Endothelial cell of umbilical vein (primary cell): ENCODE measurements around the gene L3MBTL2. TPM values are rescaled to one million over a fixed set of nuclear protein-coding genes. Genes with fewer than 3 reads are reported as not detected.

Experiments
- BruUV-seq: library from RNA; stranded (reverse); fragments of 400-500 nt; replicated peaks from 2 replicates; lab custom pipeline; 2021; lab: Mats Ljungman, UMichigan
- CTCF ChIA-PET: fragments of 300-600, 350-600 bp; sonication (Branson Sonifier 250); formaldehyde crosslinking; loops from one replicate; lab custom pipeline; 2021; ENCODE audit warnings: antibody characterized with exemption, inconsistent platforms; lab: Charles Lee
- POLR2A ChIA-PET: fragments of 300-600, 350-600 bp; sonication (Branson Sonifier 250); formaldehyde crosslinking; loops from one replicate; lab custom pipeline; 2021; ENCODE audit warnings: antibody characterized with exemption, inconsistent platforms; lab: Charles Lee
- DNase-seq: peaks from one replicate; pipeline ENCODE4 v3.0.0-alpha.2; 2011; ENCODE audit warnings: low read depth, low spot score
- FAIRE-seq: peaks from 2 replicates; lab custom pipeline; 2011; peaks lifted over from hg19 to GRCh38; lab: Jason Lieb, UNC
- H2AFZ ChIP-seq: 2 replicates; pipeline ENCODE4 v1.6.0; 2012; ENCODE audit warnings: low read depth, low read length, control low read depth, inconsistent platforms
- H3K27ac ChIP-seq: 2 replicates; pipeline ENCODE4 v1.5.1; 2011; ENCODE audit warnings: low read depth, mild to moderate bottlenecking, control low read depth, low read length, moderate library complexity; ENCODE audit not compliant: insufficient read depth
- H3K27me3 ChIP-seq, 2 experiments: 2 replicates each; pipeline versions ENCODE4 v1.6.0 to v1.6.1; 2011; ENCODE audit warnings: low read length in 2 of 2, mixed read lengths in 1 of 2; ENCODE audit not compliant: control insufficient read depth in 2 of 2, insufficient read depth in 2 of 2
- H3K36me3 ChIP-seq, 2 experiments: 2 replicates in 1 of 2; 3 replicates in 1 of 2; pipeline ENCODE4 v1.5.1; 2011; ENCODE audit warnings: low read length in 2 of 2, mild to moderate bottlenecking in 1 of 2, moderate library complexity in 1 of 2; ENCODE audit not compliant: control insufficient read depth in 2 of 2, insufficient read depth in 2 of 2; ENCODE audit errors: extremely low read depth in 1 of 2
- H3K4me1 ChIP-seq: 3 replicates; pipeline ENCODE4 v1.5.1; 2011; ENCODE audit warnings: mild to moderate bottlenecking, low read length; ENCODE audit not compliant: control insufficient read depth, insufficient read depth; ENCODE audit errors: extremely low read depth
- H3K4me2 ChIP-seq: 2 replicates; pipeline ENCODE4 v1.6.1; 2011; ENCODE audit warnings: low read length, control low read depth, mixed read lengths; ENCODE audit not compliant: insufficient read depth
- H3K4me3 ChIP-seq, 3 experiments: fragments of 200-600 bp in 1 of 3; sonication (generic), shearing (Covaris generic) in 1 of 3; replicated peaks in 1 of 3; 2 replicates each; pipeline ENCODE4 v1.5.1; 2011 to 2016; ENCODE audit warnings: control low read depth in 3 of 3, low read length in 3 of 3, mild to moderate bottlenecking in 2 of 3, inconsistent platforms in 1 of 3, low read depth in 1 of 3, moderate library complexity in 1 of 3; ENCODE audit not compliant: insufficient read depth in 1 of 3
- H3K79me2 ChIP-seq: 2 replicates; pipeline ENCODE4 v1.6.0; 2012; ENCODE audit warnings: low read length, inconsistent platforms; ENCODE audit not compliant: control insufficient read depth, insufficient read depth
- H3K9ac ChIP-seq: replicated peaks from 2 replicates; pipeline ENCODE3; 2011; ENCODE audit warnings: low read length, control low read depth; ENCODE audit not compliant: insufficient read depth; ENCODE audit errors: extremely low read depth
- H3K9me1 ChIP-seq: replicated peaks from 3 replicates; pipeline ENCODE4 v1.6.0; 2011; ENCODE audit warnings: mild to moderate bottlenecking, low read length; ENCODE audit not compliant: control insufficient read depth, insufficient read depth; ENCODE audit errors: extremely low read depth
- H3K9me3 ChIP-seq: replicated peaks from 2 replicates; pipeline ENCODE4 v1.5.1; 2012; ENCODE audit warnings: low read length, inconsistent platforms; ENCODE audit not compliant: control insufficient read depth, insufficient read depth
- H4K20me1 ChIP-seq: replicated peaks from 2 replicates; pipeline ENCODE3; 2011; ENCODE audit warnings: mild to moderate bottlenecking, low read length; ENCODE audit not compliant: control insufficient read depth, insufficient read depth; ENCODE audit errors: extremely low read depth
- EZH2 ChIP-seq: IDR thresholded peaks from 2 replicates; pipeline ENCODE4 v1.6.1; 2012; ENCODE audit warnings: borderline replicate concordance, low read depth, mild to moderate bottlenecking, moderate library complexity, low read length, inconsistent platforms; ENCODE audit not compliant: severe bottlenecking
- FOS ChIP-seq: IDR thresholded peaks from 2 replicates; pipeline ENCODE4 v1.6.1; 2011; ENCODE audit warnings: mild to moderate bottlenecking, low read length, moderate library complexity, borderline replicate concordance; ENCODE audit not compliant: insufficient read depth
- GATA2 ChIP-seq: IDR thresholded peaks from 2 replicates; pipeline ENCODE4 v1.7.0; 2011; ENCODE audit warnings: low read depth, mild to moderate bottlenecking, moderate library complexity, mixed read lengths, low read length; ENCODE audit not compliant: insufficient read length, insufficient read depth
- JUN ChIP-seq: IDR thresholded peaks from 2 replicates; pipeline ENCODE4 v1.6.1; 2011; ENCODE audit warnings: borderline replicate concordance, low read depth; ENCODE audit not compliant: insufficient read length, insufficient read depth
- MYC ChIP-seq: IDR thresholded peaks from one replicate; pipeline ENCODE4 v1.6.1; 2011; ENCODE audit warnings: mild to moderate bottlenecking, low read depth, low read length
- POLR2A ChIP-seq: IDR thresholded peaks from 2 replicates; pipeline ENCODE4 v1.6.1; 2012; ENCODE audit warnings: low read depth, mild to moderate bottlenecking, control low read depth, low read length
- POLR2AphosphoS5 ChIP-seq: IDR thresholded peaks from 2 replicates; pipeline ENCODE4 v1.6.1; 2012; ENCODE audit warnings: low read depth, mild to moderate bottlenecking, control low read depth, low read length, moderate library complexity; ENCODE audit not compliant: insufficient read depth
- dilution Hi-C: fragments of 300-500 bp; cut with MboI; formaldehyde crosslinking; loops from one replicate; pipeline ENCODE4 v1.15.0; 2019; ENCODE audit warnings: low sequenced_read_pairs; ENCODE audit not compliant: extremely low pct_ligation_motif_present
- intact Hi-C: fragments of 100-400 bp; cut with micrococcal nuclease; formaldehyde crosslinking; loops from one replicate; pipeline ENCODE4 v1.10.0; 2022
- polyA plus RNA-seq, 4 experiments: library from polyadenylated mRNA; depleted of rRNA in 3 of 4; stranded (reverse) in 3 of 4; unstranded in 1 of 4; fragments of >200 nt; gene quantifications; 2 replicates each; pipeline versions ENCODE4 v1.2.1 to v1.2.3, GENCODE V29; 2011 to 2012; ENCODE audit warnings: missing spikeins in 1 of 4
- total RNA-seq: library from RNA; stranded (reverse); gene quantifications from 2 replicates; pipeline ENCODE4 v1.2.3, GENCODE V29; 2021
- TF ChIP-seq, protein P1 (sequence below): IDR thresholded peaks from 2 replicates; pipeline ENCODE4 v1.6.1; 2011; ENCODE audit not compliant: insufficient read depth, insufficient read length
- TF ChIP-seq, protein P2 (sequence below), 2 donors: IDR thresholded peaks; 1 replicate in 1 of 2; 2 replicates in 1 of 2; pipeline ENCODE4 v1.5.1; 2011; ENCODE audit warnings: low read length in 2 of 2, mild to moderate bottlenecking in 2 of 2, moderate library complexity in 2 of 2, control low read depth in 1 of 2, inconsistent platforms in 1 of 2, low read depth in 1 of 2; ENCODE audit not compliant: insufficient read depth in 1 of 2; ENCODE audit errors: extremely low read depth in 1 of 2

Gene L3MBTL2
- total and polyA plus RNA-seq, 2 donors (not counting 3 experiments of a cell fraction or from before 2014, with no cell fraction given): 28.2 to 34.9 TPM

DNA sequence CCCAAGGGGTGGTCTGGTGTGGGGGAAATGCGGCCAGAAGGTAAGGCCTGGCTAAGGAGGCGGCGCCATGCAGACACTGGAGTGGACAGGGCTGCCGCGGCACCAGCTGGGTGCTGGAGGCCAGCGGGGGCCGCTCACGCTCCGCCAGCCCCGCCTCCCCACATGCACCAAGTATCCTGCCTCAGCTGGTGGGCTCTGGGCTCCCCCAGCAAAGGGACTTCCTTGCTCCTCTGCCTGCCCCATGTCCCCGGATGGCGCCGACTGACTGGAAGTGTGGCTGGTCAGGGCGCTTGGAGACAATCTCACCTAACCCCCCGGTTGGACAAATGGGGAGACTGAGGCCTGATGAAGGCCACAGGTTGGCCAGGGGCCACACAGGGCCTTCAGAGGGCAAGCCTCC lies 43.2 kb downstream of the L3MBTL2 start:
- intact Hi-C loops (no loop called here), dilution Hi-C loops (no loop called here)
- Histone ChIP-seq H3K27me3 (no peaks in the 10 kb centered on the region), H3K79me2 (no peaks in the 10 kb centered on the region), H3K4me1 (no peaks in the 10 kb centered on the region), H2AFZ (no peak overlapping the region), H3K27ac (no peak overlapping the region), H3K4me3 (no peak overlapping the region), H4K20me1 (no peaks in the 10 kb centered on the region), H3K9me3 (no peaks in the 10 kb centered on the region), H3K4me2 (no peak overlapping the region), H3K36me3 (peaks cover 26 to 72% of the 10 kb centered on the region in 2 experiments), H3K9ac (no peak overlapping the region), H3K9me1 (no peaks in the 10 kb centered on the region)
- POLR2A ChIA-PET: no interaction called here
- TF ChIP-seq, protein P1, sequence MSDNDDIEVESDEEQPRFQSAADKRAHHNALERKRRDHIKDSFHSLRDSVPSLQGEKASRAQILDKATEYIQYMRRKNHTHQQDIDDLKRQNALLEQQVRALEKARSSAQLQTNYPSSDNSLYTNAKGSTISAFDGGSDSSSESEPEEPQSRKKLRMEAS: no peak
- TF ChIP-seq EZH2 (no peak), JUN (no peak), FOS (no peak), POLR2AphosphoS5 (no peak), MYC (no peak), POLR2A (no peak), GATA2 (no peak)
- TF ChIP-seq, protein P2, sequence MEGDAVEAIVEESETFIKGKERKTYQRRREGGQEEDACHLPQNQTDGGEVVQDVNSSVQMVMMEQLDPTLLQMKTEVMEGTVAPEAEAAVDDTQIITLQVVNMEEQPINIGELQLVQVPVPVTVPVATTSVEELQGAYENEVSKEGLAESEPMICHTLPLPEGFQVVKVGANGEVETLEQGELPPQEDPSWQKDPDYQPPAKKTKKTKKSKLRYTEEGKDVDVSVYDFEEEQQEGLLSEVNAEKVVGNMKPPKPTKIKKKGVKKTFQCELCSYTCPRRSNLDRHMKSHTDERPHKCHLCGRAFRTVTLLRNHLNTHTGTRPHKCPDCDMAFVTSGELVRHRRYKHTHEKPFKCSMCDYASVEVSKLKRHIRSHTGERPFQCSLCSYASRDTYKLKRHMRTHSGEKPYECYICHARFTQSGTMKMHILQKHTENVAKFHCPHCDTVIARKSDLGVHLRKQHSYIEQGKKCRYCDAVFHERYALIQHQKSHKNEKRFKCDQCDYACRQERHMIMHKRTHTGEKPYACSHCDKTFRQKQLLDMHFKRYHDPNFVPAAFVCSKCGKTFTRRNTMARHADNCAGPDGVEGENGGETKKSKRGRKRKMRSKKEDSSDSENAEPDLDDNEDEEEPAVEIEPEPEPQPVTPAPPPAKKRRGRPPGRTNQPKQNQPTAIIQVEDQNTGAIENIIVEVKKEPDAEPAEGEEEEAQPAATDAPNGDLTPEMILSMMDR (IDR thresholded peaks at IDR 0.05; ENCODE audit: extremely low read depth in 1 of 2, insufficient read depth in 1 of 2, low read depth in 1 of 2, low read length in 2 of 2): no peak
- CTCF ChIA-PET: no interaction called here
- DNase-seq (no peak), FAIRE-seq (no peak)
- no TSS peak for BruUV-seq
